Endothelial cell of umbilical vein (primary cell): ENCODE results near the gene ETAA1. TPM values are rescaled to one million over a fixed set of nuclear protein-coding genes. Genes with fewer than 3 reads are reported as not detected.

ENCODE experiments used
- BruUV-seq: library from RNA; stranded (reverse); fragments of 400-500 nt; replicated peaks from 2 replicates; lab custom pipeline; 2021; lab: Mats Ljungman, UMichigan
- CTCF ChIA-PET: fragments of 300-600, 350-600 bp; sonication (Branson Sonifier 250); formaldehyde crosslinking; loops from one replicate; lab custom pipeline; 2021; ENCODE audit warnings: antibody characterized with exemption, inconsistent platforms; lab: Charles Lee
- POLR2A ChIA-PET: fragments of 300-600, 350-600 bp; sonication (Branson Sonifier 250); formaldehyde crosslinking; loops from one replicate; lab custom pipeline; 2021; ENCODE audit warnings: antibody characterized with exemption, inconsistent platforms; lab: Charles Lee
- DNase-seq: peaks from one replicate; pipeline ENCODE4 v3.0.0-alpha.2; 2011; ENCODE audit warnings: low read depth, low spot score
- FAIRE-seq: peaks from 2 replicates; lab custom pipeline; 2011; peaks lifted over from hg19 to GRCh38; lab: Jason Lieb, UNC
- H2AFZ ChIP-seq: 2 replicates; pipeline ENCODE4 v1.6.0; 2012; ENCODE audit warnings: low read depth, low read length, control low read depth, inconsistent platforms
- H3K27ac ChIP-seq: 2 replicates; pipeline ENCODE4 v1.5.1; 2011; ENCODE audit warnings: low read depth, mild to moderate bottlenecking, control low read depth, low read length, moderate library complexity; ENCODE audit not compliant: insufficient read depth
- H3K27me3 ChIP-seq, 2 experiments: 2 replicates each; pipeline versions ENCODE4 v1.6.0 to v1.6.1; 2011; ENCODE audit warnings: low read length in 2 of 2, mixed read lengths in 1 of 2; ENCODE audit not compliant: control insufficient read depth in 2 of 2, insufficient read depth in 2 of 2
- H3K36me3 ChIP-seq, 2 experiments: 2 replicates in 1 of 2; 3 replicates in 1 of 2; pipeline ENCODE4 v1.5.1; 2011; ENCODE audit warnings: low read length in 2 of 2, mild to moderate bottlenecking in 1 of 2, moderate library complexity in 1 of 2; ENCODE audit not compliant: control insufficient read depth in 2 of 2, insufficient read depth in 2 of 2; ENCODE audit errors: extremely low read depth in 1 of 2
- H3K4me1 ChIP-seq: 3 replicates; pipeline ENCODE4 v1.5.1; 2011; ENCODE audit warnings: mild to moderate bottlenecking, low read length; ENCODE audit not compliant: control insufficient read depth, insufficient read depth; ENCODE audit errors: extremely low read depth
- H3K4me2 ChIP-seq: 2 replicates; pipeline ENCODE4 v1.6.1; 2011; ENCODE audit warnings: low read length, control low read depth, mixed read lengths; ENCODE audit not compliant: insufficient read depth
- H3K4me3 ChIP-seq, 3 experiments: fragments of 200-600 bp in 1 of 3; sonication (generic), shearing (Covaris generic) in 1 of 3; replicated peaks in 1 of 3; 2 replicates each; pipeline ENCODE4 v1.5.1; 2011 to 2016; ENCODE audit warnings: control low read depth in 3 of 3, low read length in 3 of 3, mild to moderate bottlenecking in 2 of 3, inconsistent platforms in 1 of 3, low read depth in 1 of 3, moderate library complexity in 1 of 3; ENCODE audit not compliant: insufficient read depth in 1 of 3
- H3K79me2 ChIP-seq: 2 replicates; pipeline ENCODE4 v1.6.0; 2012; ENCODE audit warnings: low read length, inconsistent platforms; ENCODE audit not compliant: control insufficient read depth, insufficient read depth
- H3K9ac ChIP-seq: replicated peaks from 2 replicates; pipeline ENCODE3; 2011; ENCODE audit warnings: low read length, control low read depth; ENCODE audit not compliant: insufficient read depth; ENCODE audit errors: extremely low read depth
- H3K9me1 ChIP-seq: replicated peaks from 3 replicates; pipeline ENCODE4 v1.6.0; 2011; ENCODE audit warnings: mild to moderate bottlenecking, low read length; ENCODE audit not compliant: control insufficient read depth, insufficient read depth; ENCODE audit errors: extremely low read depth
- H3K9me3 ChIP-seq: replicated peaks from 2 replicates; pipeline ENCODE4 v1.5.1; 2012; ENCODE audit warnings: low read length, inconsistent platforms; ENCODE audit not compliant: control insufficient read depth, insufficient read depth
- H4K20me1 ChIP-seq: replicated peaks from 2 replicates; pipeline ENCODE3; 2011; ENCODE audit warnings: mild to moderate bottlenecking, low read length; ENCODE audit not compliant: control insufficient read depth, insufficient read depth; ENCODE audit errors: extremely low read depth
- EZH2 ChIP-seq: IDR thresholded peaks from 2 replicates; pipeline ENCODE4 v1.6.1; 2012; ENCODE audit warnings: borderline replicate concordance, low read depth, mild to moderate bottlenecking, moderate library complexity, low read length, inconsistent platforms; ENCODE audit not compliant: severe bottlenecking
- FOS ChIP-seq: IDR thresholded peaks from 2 replicates; pipeline ENCODE4 v1.6.1; 2011; ENCODE audit warnings: mild to moderate bottlenecking, low read length, moderate library complexity, borderline replicate concordance; ENCODE audit not compliant: insufficient read depth
- GATA2 ChIP-seq: IDR thresholded peaks from 2 replicates; pipeline ENCODE4 v1.7.0; 2011; ENCODE audit warnings: low read depth, mild to moderate bottlenecking, moderate library complexity, mixed read lengths, low read length; ENCODE audit not compliant: insufficient read length, insufficient read depth
- JUN ChIP-seq: IDR thresholded peaks from 2 replicates; pipeline ENCODE4 v1.6.1; 2011; ENCODE audit warnings: borderline replicate concordance, low read depth; ENCODE audit not compliant: insufficient read length, insufficient read depth
- MAX ChIP-seq: IDR thresholded peaks from 2 replicates; pipeline ENCODE4 v1.6.1; 2011; ENCODE audit not compliant: insufficient read depth, insufficient read length
- MYC ChIP-seq: IDR thresholded peaks from one replicate; pipeline ENCODE4 v1.6.1; 2011; ENCODE audit warnings: mild to moderate bottlenecking, low read depth, low read length
- POLR2A ChIP-seq: IDR thresholded peaks from 2 replicates; pipeline ENCODE4 v1.6.1; 2012; ENCODE audit warnings: low read depth, mild to moderate bottlenecking, control low read depth, low read length
- POLR2AphosphoS5 ChIP-seq: IDR thresholded peaks from 2 replicates; pipeline ENCODE4 v1.6.1; 2012; ENCODE audit warnings: low read depth, mild to moderate bottlenecking, control low read depth, low read length, moderate library complexity; ENCODE audit not compliant: insufficient read depth
- dilution Hi-C: fragments of 300-500 bp; cut with MboI; formaldehyde crosslinking; loops from one replicate; pipeline ENCODE4 v1.15.0; 2019; ENCODE audit warnings: low sequenced_read_pairs; ENCODE audit not compliant: extremely low pct_ligation_motif_present
- intact Hi-C: fragments of 100-400 bp; cut with micrococcal nuclease; formaldehyde crosslinking; loops from one replicate; pipeline ENCODE4 v1.10.0; 2022
- polyA plus RNA-seq, 4 experiments: library from polyadenylated mRNA; depleted of rRNA in 3 of 4; stranded (reverse) in 3 of 4; unstranded in 1 of 4; fragments of >200 nt; gene quantifications; 2 replicates each; pipeline versions ENCODE4 v1.2.1 to v1.2.3, GENCODE V29; 2011 to 2012; ENCODE audit warnings: missing spikeins in 1 of 4
- total RNA-seq: library from RNA; stranded (reverse); gene quantifications from 2 replicates; pipeline ENCODE4 v1.2.3, GENCODE V29; 2021
- TF ChIP-seq, protein P1 (sequence below), 2 donors: IDR thresholded peaks; 1 replicate in 1 of 2; 2 replicates in 1 of 2; pipeline ENCODE4 v1.5.1; 2011; ENCODE audit warnings: low read length in 2 of 2, mild to moderate bottlenecking in 2 of 2, moderate library complexity in 2 of 2, control low read depth in 1 of 2, inconsistent platforms in 1 of 2, low read depth in 1 of 2; ENCODE audit not compliant: insufficient read depth in 1 of 2; ENCODE audit errors: extremely low read depth in 1 of 2

The ETAA1 gene
- total and polyA plus RNA-seq, 2 donors (not counting 3 experiments of a cell fraction or from before 2014, with no cell fraction given), result 4.9 to 15.9 TPM

GRCh38 chr2:67459761-67460160 lies 62.6 kb downstream of the ETAA1 start:
- Histone ChIP-seq H3K4me2 (no peak overlapping the region), H3K9me3 (no peaks in the 10 kb centered on the region), H3K4me3 (no peak overlapping the region), H3K9ac (no peak overlapping the region), H4K20me1 (no peaks in the 10 kb centered on the region), H3K79me2 (no peaks in the 10 kb centered on the region), H3K27me3 (no peaks in the 10 kb centered on the region), H2AFZ (no peak overlapping the region), H3K36me3 (no peaks in the 10 kb centered on the region), H3K27ac (no peak overlapping the region), H3K9me1 (no peaks in the 10 kb centered on the region), H3K4me1 (no peaks in the 10 kb centered on the region)
- no peak for DNase-seq
- ChIA-PET POLR2A (no interaction called here), CTCF (no interaction called here)
- dilution Hi-C loops, result no loop called here
- BruUV-seq, result no TSS peak
- TF ChIP-seq FOS (no peak), GATA2 (no peak), JUN (no peak), MYC (no peak), MAX (no peak), POLR2A (no peak), EZH2 (no peak), POLR2AphosphoS5 (no peak)
- TF ChIP-seq, protein P1, sequence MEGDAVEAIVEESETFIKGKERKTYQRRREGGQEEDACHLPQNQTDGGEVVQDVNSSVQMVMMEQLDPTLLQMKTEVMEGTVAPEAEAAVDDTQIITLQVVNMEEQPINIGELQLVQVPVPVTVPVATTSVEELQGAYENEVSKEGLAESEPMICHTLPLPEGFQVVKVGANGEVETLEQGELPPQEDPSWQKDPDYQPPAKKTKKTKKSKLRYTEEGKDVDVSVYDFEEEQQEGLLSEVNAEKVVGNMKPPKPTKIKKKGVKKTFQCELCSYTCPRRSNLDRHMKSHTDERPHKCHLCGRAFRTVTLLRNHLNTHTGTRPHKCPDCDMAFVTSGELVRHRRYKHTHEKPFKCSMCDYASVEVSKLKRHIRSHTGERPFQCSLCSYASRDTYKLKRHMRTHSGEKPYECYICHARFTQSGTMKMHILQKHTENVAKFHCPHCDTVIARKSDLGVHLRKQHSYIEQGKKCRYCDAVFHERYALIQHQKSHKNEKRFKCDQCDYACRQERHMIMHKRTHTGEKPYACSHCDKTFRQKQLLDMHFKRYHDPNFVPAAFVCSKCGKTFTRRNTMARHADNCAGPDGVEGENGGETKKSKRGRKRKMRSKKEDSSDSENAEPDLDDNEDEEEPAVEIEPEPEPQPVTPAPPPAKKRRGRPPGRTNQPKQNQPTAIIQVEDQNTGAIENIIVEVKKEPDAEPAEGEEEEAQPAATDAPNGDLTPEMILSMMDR (IDR thresholded peaks at IDR 0.05; ENCODE audit: extremely low read depth in 1 of 2, insufficient read depth in 1 of 2, low read depth in 1 of 2, low read length in 2 of 2), result no peak
- FAIRE-seq, result no peak
- intact Hi-C loops, result no loop called here
